Thymus (tissue), 11 donors: ENCODE measurements around the gene MRPL10. TPM values are rescaled to one million over a fixed set of nuclear protein-coding genes. Genes with fewer than 3 reads are reported as not detected.
"Not testable (repeated sequence)": the region's sequence is repeated elsewhere in the genome, so short reads cannot be mapped to it uniquely, and the experiment has no call there.

Source experiments
- DNase-seq, 9 donors: peaks; one replicate each; pipeline ENCODE4 v3.0.0-alpha.2; 2013; ENCODE audit warnings: low spot score in 9 of 9, low read depth in 6 of 9, missing footprints in 1 of 9
- H3K27ac ChIP-seq, 2 donors: one replicate each; pipeline ENCODE4 v1.5.1; 2013; ENCODE audit warnings: control low read depth in 1 of 2, low read depth in 1 of 2, low read length in 1 of 2, mild to moderate bottlenecking in 1 of 2, moderate library complexity in 1 of 2
- H3K27me3 ChIP-seq, 2 donors: one replicate each; pipeline ENCODE4 v1.5.1; 2013; ENCODE audit warnings: low read length in 1 of 2; ENCODE audit not compliant: control insufficient read depth in 2 of 2, insufficient read depth in 1 of 2
- H3K36me3 ChIP-seq, 2 donors: one replicate each; pipeline ENCODE4 v1.5.1; 2013; ENCODE audit warnings: low read length in 1 of 2, mild to moderate bottlenecking in 1 of 2, moderate library complexity in 1 of 2; ENCODE audit not compliant: control insufficient read depth in 2 of 2, insufficient read depth in 2 of 2
- H3K4me1 ChIP-seq, 2 donors: one replicate each; pipeline ENCODE4 v1.5.1; 2013; ENCODE audit warnings: low read length in 2 of 2; ENCODE audit not compliant: control insufficient read depth in 2 of 2, insufficient read depth in 2 of 2
- H3K4me3 ChIP-seq, 2 donors: one replicate each; pipeline ENCODE4 v1.5.1; 2013; ENCODE audit warnings: low read length in 2 of 2, control low read depth in 1 of 2, mild to moderate bottlenecking in 1 of 2
- H3K9me3 ChIP-seq, 2 donors: one replicate each; pipeline ENCODE4 v1.5.1; 2013; ENCODE audit warnings: low read length in 1 of 2, mild to moderate bottlenecking in 1 of 2; ENCODE audit not compliant: control insufficient read depth in 2 of 2, insufficient read depth in 1 of 2
- WGBS: extraction: QIAGEN DNeasy Blood & Tissue Kit; methylation state at CpG from one replicate; pipeline ENCODE4 v1.1.7; 2013; 5-methylcytosine and 5-hydroxymethylcytosine counted together
- polyA plus RNA-seq: library from polyadenylated mRNA; stranded (reverse); fragments of 200-250 nt; gene quantifications from one replicate; pipeline ENCODE4 v1.2.3, GENCODE V29; 2013
- total RNA-seq: library from RNA; stranded (reverse); fragments of 120-200 nt; gene quantifications from one replicate; pipeline ENCODE4 v1.2.4, GENCODE V29; 2013
- donor health status: healthy.

Gene MRPL10
- total and polyA plus RNA-seq, 2 donors: 26.7 to 41.1 TPM

GRCh38 chr17:47774987-47775580 is 56.3 kb downstream of the MRPL10 start:
- no peak overlapping the region for H3K27ac ChIP-seq
- no peak for DNase-seq
- H3K4me1 ChIP-seq: no peaks in the 10 kb centered on the region
- no peak overlapping the region for H3K4me3 ChIP-seq
- no peaks in the 10 kb centered on the region for H3K36me3 ChIP-seq
- peaks cover 3 to 12% of the 10 kb centered on the region in 2 donors for H3K9me3 ChIP-seq
- peaks cover 6 to 45% of the 10 kb centered on the region in 2 donors for H3K27me3 ChIP-seq
- 85% methylated on average over 1 of the region's 1 CpG for WGBS

- Histone ChIP-seq H3K4me1 (no peaks in the 10 kb centered on the region), H3K36me3 (no peaks in the 10 kb centered on the region), H3K27ac (no peak overlapping the region), H3K9me3 (peaks cover 3 to 12% of the 10 kb centered on the region in 2 donors), H3K4me3 (no peak overlapping the region), H3K27me3 (peaks cover 6 to 38% of the 10 kb centered on the region in 2 donors)
- no peak for DNase-seq
- 85% methylated on average over 4 of the region's 4 CpGs for WGBS
Measured at GRCh38 chr17:47774331-47774730, 57.0 kb downstream of the MRPL10 start.

GRCh38 chr17:47773649-47774048 is 57.7 kb downstream of the MRPL10 start:
- not testable (repeated sequence) for H3K27ac ChIP-seq, H3K4me1 ChIP-seq, H3K36me3 ChIP-seq, H3K4me3 ChIP-seq, DNase-seq
- Histone ChIP-seq H3K9me3 (peaks cover 3 to 12% of the 10 kb centered on the region in 2 donors), H3K27me3 (peaks cover 6 to 31% of the 10 kb centered on the region in 2 donors)
- WGBS: 92% methylated on average over 9 of the region's 9 CpGs

Other genes with a start within 250 kb of the MRPL10 start
- 121 TPM for gene KPNB1, start 181.6 kb downstream of the MRPL10 start, total RNA-seq
- 91.3 TPM for gene KPNB1, start 181.6 kb downstream of the MRPL10 start, polyA plus RNA-seq
- 1.8 TPM for gene TBKBP1, start 137.4 kb downstream of the MRPL10 start, total RNA-seq
- 9.5 TPM for gene TBKBP1, start 137.4 kb downstream of the MRPL10 start, polyA plus RNA-seq
- gene TBX21, start 98.3 kb downstream of the MRPL10 start, total RNA-seq: 1.6 TPM
- 1.6 TPM for gene TBX21, start 98.3 kb downstream of the MRPL10 start, polyA plus RNA-seq
- gene OSBPL7, start 9.7 kb downstream of the MRPL10 start, total RNA-seq: 6.1 TPM
- gene OSBPL7, start 9.7 kb downstream of the MRPL10 start, polyA plus RNA-seq: 13.3 TPM
- gene LRRC46, start 129 bp upstream of the MRPL10 start, total RNA-seq: 0.19 TPM
- 2.4 TPM for gene LRRC46, start 129 bp upstream of the MRPL10 start, polyA plus RNA-seq
- 25.3 TPM for gene SCRN2, start 9.7 kb upstream of the MRPL10 start, total RNA-seq
- 39.4 TPM for gene SCRN2, start 9.7 kb upstream of the MRPL10 start, polyA plus RNA-seq
- 0.28 TPM for gene SP6, start 19.6 kb upstream of the MRPL10 start, total RNA-seq
- 4.6 TPM for gene SP6, start 19.6 kb upstream of the MRPL10 start, polyA plus RNA-seq
- 1.3 TPM for gene SP2, start 64.7 kb upstream of the MRPL10 start, total RNA-seq
- 10.6 TPM for gene SP2, start 64.7 kb upstream of the MRPL10 start, polyA plus RNA-seq
- 21.4 TPM for gene PNPO, start 110.0 kb upstream of the MRPL10 start, total RNA-seq
- 9.0 TPM for gene PNPO, start 110.0 kb upstream of the MRPL10 start, polyA plus RNA-seq
- gene PRR15L, start 126.3 kb upstream of the MRPL10 start, total RNA-seq: 0.38 TPM
- gene PRR15L, start 126.3 kb upstream of the MRPL10 start, polyA plus RNA-seq: 1.9 TPM
- 125 TPM for gene CDK5RAP3, start 139.6 kb upstream of the MRPL10 start, total RNA-seq
- gene CDK5RAP3, start 139.6 kb upstream of the MRPL10 start, polyA plus RNA-seq: 684 TPM
- 5.5 TPM for gene COPZ2, start 206.3 kb upstream of the MRPL10 start, total RNA-seq
- 16.3 TPM for gene COPZ2, start 206.3 kb upstream of the MRPL10 start, polyA plus RNA-seq
- gene NFE2L1, start 216.8 kb upstream of the MRPL10 start, total RNA-seq: 14.6 TPM
- 88.1 TPM for gene NFE2L1, start 216.8 kb upstream of the MRPL10 start, polyA plus RNA-seq